ENCODE results near the gene FGF4. TPM values are rescaled to one million over a fixed set of nuclear protein-coding genes. Genes with fewer than 3 reads are reported as not detected.

The FGF4 gene, protein sequence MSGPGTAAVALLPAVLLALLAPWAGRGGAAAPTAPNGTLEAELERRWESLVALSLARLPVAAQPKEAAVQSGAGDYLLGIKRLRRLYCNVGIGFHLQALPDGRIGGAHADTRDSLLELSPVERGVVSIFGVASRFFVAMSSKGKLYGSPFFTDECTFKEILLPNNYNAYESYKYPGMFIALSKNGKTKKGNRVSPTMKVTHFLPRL
- not detected in 5 replicates for total RNA-seq (2022; extraction: Qiagen RNA extraction; ENCODE audit: low read depth)

GRCh38 chr11:69775163-69775755, at the start of gene FGF4:
FGF4 (minus strand) TSS chr11:69775341; CDS start chr11:69775084, 257 bp downstream.

GRCh38 chr11:69818603-69819441, 43.7 kb upstream of the FGF4 start, which contains the start of gene FGF3:
FGF3 (minus strand) TSS chr11:69819416; CDS start chr11:69818933, 483 bp downstream.

Other genes with a start within 250 kb of the FGF4 start
- gene CCND1, start 134.2 kb downstream of the FGF4 start, total RNA-seq (2022; extraction: Qiagen RNA extraction; ENCODE audit: low read depth), result 169 to 243 TPM (median 189 TPM) in 5 replicates
- 28.1 to 32.9 TPM (median 31.7 TPM) in 5 replicates for gene LTO1, start 100.0 kb downstream of the FGF4 start, total RNA-seq (2022; extraction: Qiagen RNA extraction; ENCODE audit: low read depth)
- 0.09 to 0.12 TPM in 2 of 5 replicates, not detected in the others for gene FGF19, start 71.3 kb downstream of the FGF4 start, total RNA-seq (2022; extraction: Qiagen RNA extraction; ENCODE audit: low read depth)
- gene FGF3, start 44.1 kb upstream of the FGF4 start, total RNA-seq (2022; extraction: Qiagen RNA extraction; ENCODE audit: low read depth), result not detected in 5 replicates